Kidney (tissue), 14 donors: ENCODE data around the gene SNAP25. TPM values are rescaled to one million over a fixed set of nuclear protein-coding genes. Genes with fewer than 3 reads are reported as not detected.

Source experiments
- DNase-seq, 5 donors: peaks; one replicate each; pipeline ENCODE4 v3.0.0-alpha.2; 2013 to 2020
- FAIRE-seq: peaks from 2 replicates; lab custom pipeline; 2012; peaks lifted over from hg19 to GRCh38; lab: Jason Lieb, UNC
- H3K27ac ChIP-seq, 2 donors: one replicate each; pipeline ENCODE4 v1.7.0; 2013; ENCODE audit warnings: low read depth in 2 of 2, low read length in 2 of 2, inconsistent platforms in 1 of 2
- H3K27me3 ChIP-seq: one replicate; pipeline ENCODE4 v1.7.1; 2013; ENCODE audit warnings: low read length, inconsistent platforms; ENCODE audit not compliant: control insufficient read depth, insufficient read depth
- H3K36me3 ChIP-seq, 3 donors: one replicate each; pipeline versions ENCODE4 v1.7.0 to v1.7.1; 2013; ENCODE audit warnings: low read length in 3 of 3, control low read depth in 1 of 3, inconsistent platforms in 1 of 3; ENCODE audit not compliant: insufficient read depth in 3 of 3, control insufficient read depth in 2 of 3
- H3K4me1 ChIP-seq, 3 donors: one replicate each; pipeline versions ENCODE4 v1.7.0 to v1.7.1; 2013; ENCODE audit warnings: low read length in 3 of 3, inconsistent platforms in 1 of 3, low read depth in 1 of 3; ENCODE audit not compliant: control insufficient read depth in 2 of 3, insufficient read depth in 2 of 3
- H3K4me3 ChIP-seq, 3 donors: one replicate each; pipeline versions ENCODE4 v1.7.0 to v1.8.1; 2013; ENCODE audit warnings: low read length in 3 of 3, control low read depth in 1 of 3, inconsistent platforms in 1 of 3
- H3K9ac ChIP-seq, 3 donors: one replicate each; pipeline versions ENCODE4 v1.7.0 to v1.7.1; 2013; ENCODE audit warnings: low read length in 3 of 3, control low read depth in 1 of 3, inconsistent platforms in 1 of 3
- H3K9me3 ChIP-seq, 3 donors: one replicate each; pipeline versions ENCODE4 v1.7.0 to v1.7.1; 2013; ENCODE audit warnings: low read length in 3 of 3, control low read depth in 1 of 3, inconsistent platforms in 1 of 3; ENCODE audit not compliant: control insufficient read depth in 2 of 3, insufficient read depth in 1 of 3
- CTCF ChIP-seq: IDR thresholded peaks from 3 replicates; pipeline ENCODE4 v1.5.1; 2012; ENCODE audit warnings: mild to moderate bottlenecking, moderate library complexity, borderline replicate concordance; ENCODE audit not compliant: insufficient read depth; ENCODE audit errors: extremely low read depth
- intact Hi-C: fragments of 100-400 bp; cut with DNase I; formaldehyde crosslinking; loops from one replicate; pipeline ENCODE4 v1.11.1; 2022
- polyA plus RNA-seq: library from polyadenylated mRNA; stranded (reverse); fragments of 350-450 nt; fragmentation: Illumina TruSeq; extraction: RNeasy Lipid Tissue Mini Kit (QIAGEN cat#74804); gene quantifications from one replicate; pipeline ENCODE4 v1.2.3, GENCODE V29; 2014; ENCODE audit warnings: low read depth, low replicate concordance; ENCODE audit not compliant: insufficient read depth
- total RNA-seq: library from RNA; stranded (reverse); fragmentation: NEBNext Ultra II Directional; extraction: Animal tissue kit (Norgen Biotek cat#: 25700); gene quantifications from one replicate; pipeline ENCODE4 v1.2.1, GENCODE V29; 2021
- donor health status: control.
- donor health status: control.
- donor health status: control.
- donor health status: control.
- donor health status: control.
- donor health status: DM: yes; HTN: yes; CAD: no.
- donor health status: Normal renal cell carcinoma (clear cell type).

Gene SNAP25
- total and polyA plus RNA-seq, 2 donors from 2014 or later = 1.4 to 6.2 TPM

GRCh38 chr20:10321138-10321717 is 102.6 kb downstream of the SNAP25 start:
- DNase-seq = no peak
- no peak overlapping the region for H3K27ac ChIP-seq
- intact Hi-C loops = no loop called here
- H3K36me3 ChIP-seq = no peaks in the 10 kb centered on the region
- no peak overlapping the region for H3K4me3 ChIP-seq
- FAIRE-seq = no peak
- H3K9me3 ChIP-seq = peaks cover 0 to 8% (median 0%) of the 10 kb centered on the region in 3 donors
- no peak for TF ChIP-seq CTCF
- H3K4me1 ChIP-seq = no peaks in the 10 kb centered on the region
- H3K9ac ChIP-seq = no peak overlapping the region
- no peaks in the 10 kb centered on the region for H3K27me3 ChIP-seq

GRCh38 chr20:10322073-10323012 is 103.7 kb downstream of the SNAP25 start:
- Histone ChIP-seq H3K4me1 (no peaks in the 10 kb centered on the region), H3K27ac (no peak overlapping the region), H3K27me3 (no peaks in the 10 kb centered on the region), H3K36me3 (no peaks in the 10 kb centered on the region), H3K9ac (no peak overlapping the region), H3K9me3 (peaks cover 0 to under 1% (median 0%) of the 10 kb centered on the region in 3 donors), H3K4me3 (no peak overlapping the region)
- intact Hi-C loops = no loop called here
- no peak for FAIRE-seq
- no peak for DNase-seq
- no peak for TF ChIP-seq CTCF

- H3K27ac ChIP-seq = no peak overlapping the region
- no peak for FAIRE-seq
- no peak for TF ChIP-seq CTCF
- no peaks in the 10 kb centered on the region for H3K4me1 ChIP-seq
- H3K36me3 ChIP-seq = no peaks in the 10 kb centered on the region
- H3K9ac ChIP-seq = no peak overlapping the region
- no peaks in the 10 kb centered on the region for H3K27me3 ChIP-seq
- no peak for DNase-seq
- H3K4me3 ChIP-seq = no peak overlapping the region
- intact Hi-C loops = no loop called here
- H3K9me3 ChIP-seq = no peaks in the 10 kb centered on the region
These were observed 105.1 kb downstream of the SNAP25 start for GRCh38 chr20:10323729-10324128.
